Middle frontal gyrus (tissue), 1 donor: ENCODE measurements around the gene PTBP1.
"Not testable (repeated sequence)": the region's sequence is repeated elsewhere in the genome, so short reads cannot be mapped to it uniquely, and the experiment has no call there.

Source experiments
- DNase-seq: peaks from one replicate; pipeline ENCODE4 v3.0.0-alpha.2; 2015; ENCODE audit warnings: low spot score; ENCODE audit errors: extremely low spot score

PTBP1 gene

DNA sequence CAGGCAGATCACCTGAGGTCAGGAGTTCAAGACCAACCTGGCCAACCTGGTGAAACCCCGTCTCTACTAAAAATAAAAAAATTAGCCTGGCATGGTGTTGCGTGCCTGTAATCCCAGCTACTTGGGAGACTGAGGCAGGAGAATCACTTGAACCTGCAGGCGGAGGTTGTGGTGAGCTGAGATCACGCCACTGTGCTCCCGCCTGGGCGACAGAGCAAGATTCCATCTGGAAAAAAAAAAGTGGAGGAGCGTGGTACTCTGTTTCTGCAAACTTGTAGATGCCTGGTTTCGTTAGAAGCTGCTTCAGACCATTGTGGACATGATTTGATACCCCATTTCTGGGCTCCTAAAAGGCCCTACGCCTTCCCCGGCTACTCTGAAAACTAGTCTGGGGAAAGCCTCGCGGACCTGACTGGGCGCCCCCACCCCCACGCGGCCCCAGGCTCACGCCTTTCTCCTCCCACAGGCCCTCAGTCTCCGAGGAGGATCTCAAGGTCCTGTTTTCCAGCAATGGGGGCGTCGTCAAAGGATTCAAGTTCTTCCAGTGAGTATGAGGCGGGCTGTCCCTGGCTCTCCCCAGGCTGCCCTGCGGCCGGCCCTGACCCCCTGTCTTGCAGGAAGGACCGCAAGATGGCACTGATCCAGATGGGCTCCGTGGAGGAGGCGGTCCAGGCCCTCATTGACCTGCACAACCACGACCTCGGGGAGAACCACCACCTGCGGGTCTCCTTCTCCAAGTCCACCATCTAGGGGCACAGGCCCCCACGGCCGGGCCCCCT, 13.0 kb downstream of the PTBP1 start:
- no peak for DNase-seq

DNA sequence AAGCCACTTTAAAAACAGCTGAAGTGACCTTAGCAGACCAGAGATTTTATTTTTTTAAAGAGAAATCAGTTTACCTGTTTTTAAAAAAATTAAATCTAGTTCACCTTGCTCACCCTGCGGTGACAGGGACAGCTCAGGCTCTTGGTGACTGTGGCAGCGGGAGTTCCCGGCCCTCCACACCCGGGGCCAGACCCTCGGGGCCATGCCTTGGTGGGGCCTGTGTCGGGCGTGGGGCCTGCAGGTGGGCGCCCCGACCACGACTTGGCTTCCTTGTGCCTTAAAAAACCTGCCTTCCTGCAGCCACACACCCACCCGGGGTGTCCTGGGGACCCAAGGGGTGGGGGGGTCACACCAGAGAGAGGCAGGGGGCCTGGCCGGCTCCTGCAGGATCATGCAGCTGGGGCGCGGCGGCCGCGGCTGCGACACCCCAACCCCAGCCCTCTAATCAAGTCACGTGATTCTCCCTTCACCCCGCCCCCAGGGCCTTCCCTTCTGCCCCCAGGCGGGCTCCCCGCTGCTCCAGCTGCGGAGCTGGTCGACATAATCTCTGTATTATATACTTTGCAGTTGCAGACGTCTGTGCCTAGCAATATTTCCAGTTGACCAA, 13.7 kb downstream of the PTBP1 start:
- no peak for DNase-seq

DNA sequence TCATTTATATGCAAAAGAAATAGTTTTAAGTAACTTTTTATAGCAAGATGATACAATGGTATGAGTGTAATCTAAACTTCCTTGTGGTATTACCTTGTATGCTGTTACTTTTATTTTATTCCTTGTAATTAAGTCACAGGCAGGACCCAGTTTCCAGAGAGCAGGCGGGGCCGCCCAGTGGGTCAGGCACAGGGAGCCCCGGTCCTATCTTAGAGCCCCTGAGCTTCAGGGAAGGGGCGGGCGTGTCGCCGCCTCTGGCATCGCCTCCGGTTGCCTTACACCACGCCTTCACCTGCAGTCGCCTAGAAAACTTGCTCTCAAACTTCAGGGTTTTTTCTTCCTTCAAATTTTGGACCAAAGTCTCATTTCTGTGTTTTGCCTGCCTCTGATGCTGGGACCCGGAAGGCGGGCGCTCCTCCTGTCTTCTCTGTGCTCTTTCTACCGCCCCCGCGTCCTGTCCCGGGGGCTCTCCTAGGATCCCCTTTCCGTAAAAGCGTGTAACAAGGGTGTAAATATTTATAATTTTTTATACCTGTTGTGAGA, 14.3 kb downstream of the PTBP1 start:
- no peak for DNase-seq

DNA sequence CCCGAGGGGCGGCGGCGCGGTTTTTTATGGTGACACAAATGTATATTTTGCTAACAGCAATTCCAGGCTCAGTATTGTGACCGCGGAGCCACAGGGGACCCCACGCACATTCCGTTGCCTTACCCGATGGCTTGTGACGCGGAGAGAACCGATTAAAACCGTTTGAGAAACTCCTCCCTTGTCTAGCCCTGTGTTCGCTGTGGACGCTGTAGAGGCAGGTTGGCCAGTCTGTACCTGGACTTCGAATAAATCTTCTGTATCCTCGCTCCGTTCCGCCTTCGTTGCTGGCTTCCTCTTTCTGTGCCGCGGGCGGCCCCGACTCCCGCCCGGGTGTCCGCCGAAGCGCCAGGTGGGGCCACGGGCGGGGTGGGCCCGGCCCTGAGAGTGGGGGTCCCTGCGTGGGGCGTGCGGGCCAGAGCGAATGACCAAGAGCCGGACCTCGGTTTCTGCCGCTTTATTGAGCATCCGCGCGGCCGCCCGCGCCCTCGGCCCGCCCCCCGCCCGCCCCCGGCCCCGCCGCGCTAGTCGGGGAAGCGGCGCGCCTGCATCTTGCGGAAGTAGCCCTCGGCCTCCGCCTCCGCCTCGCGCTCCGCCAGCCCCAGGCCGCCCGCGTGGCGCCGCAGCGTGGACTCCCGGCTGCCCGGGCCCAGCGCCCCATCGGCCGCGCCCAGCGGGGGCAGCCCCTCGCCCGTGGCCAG, 14.9 kb downstream of the PTBP1 start:
- DNase-seq: no peak

DNA sequence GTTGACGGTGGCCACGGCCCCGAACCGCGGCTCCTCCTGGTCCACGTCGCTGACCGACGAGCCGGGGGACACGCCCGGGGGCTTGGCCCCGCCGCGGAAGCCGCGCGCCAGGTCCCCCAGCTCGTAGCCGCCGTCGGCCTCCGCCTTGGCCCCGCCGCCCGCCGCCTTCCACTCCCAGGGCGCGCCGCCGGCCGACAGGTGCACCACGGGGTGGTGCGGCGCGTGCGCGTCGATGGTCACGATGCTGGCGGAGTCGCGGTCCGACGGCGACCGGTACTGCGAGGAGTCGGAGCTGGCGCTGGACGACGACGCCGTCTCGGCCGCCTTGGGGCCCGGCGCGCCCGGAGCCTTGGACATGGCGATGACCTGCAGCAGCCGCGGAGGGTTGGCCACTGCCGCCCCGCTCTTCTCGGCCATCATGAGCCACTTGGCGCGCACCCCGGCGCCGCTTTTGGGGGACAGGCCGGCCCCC, 15.5 kb downstream of the PTBP1 start:
- DNase-seq: no peak

DNA sequence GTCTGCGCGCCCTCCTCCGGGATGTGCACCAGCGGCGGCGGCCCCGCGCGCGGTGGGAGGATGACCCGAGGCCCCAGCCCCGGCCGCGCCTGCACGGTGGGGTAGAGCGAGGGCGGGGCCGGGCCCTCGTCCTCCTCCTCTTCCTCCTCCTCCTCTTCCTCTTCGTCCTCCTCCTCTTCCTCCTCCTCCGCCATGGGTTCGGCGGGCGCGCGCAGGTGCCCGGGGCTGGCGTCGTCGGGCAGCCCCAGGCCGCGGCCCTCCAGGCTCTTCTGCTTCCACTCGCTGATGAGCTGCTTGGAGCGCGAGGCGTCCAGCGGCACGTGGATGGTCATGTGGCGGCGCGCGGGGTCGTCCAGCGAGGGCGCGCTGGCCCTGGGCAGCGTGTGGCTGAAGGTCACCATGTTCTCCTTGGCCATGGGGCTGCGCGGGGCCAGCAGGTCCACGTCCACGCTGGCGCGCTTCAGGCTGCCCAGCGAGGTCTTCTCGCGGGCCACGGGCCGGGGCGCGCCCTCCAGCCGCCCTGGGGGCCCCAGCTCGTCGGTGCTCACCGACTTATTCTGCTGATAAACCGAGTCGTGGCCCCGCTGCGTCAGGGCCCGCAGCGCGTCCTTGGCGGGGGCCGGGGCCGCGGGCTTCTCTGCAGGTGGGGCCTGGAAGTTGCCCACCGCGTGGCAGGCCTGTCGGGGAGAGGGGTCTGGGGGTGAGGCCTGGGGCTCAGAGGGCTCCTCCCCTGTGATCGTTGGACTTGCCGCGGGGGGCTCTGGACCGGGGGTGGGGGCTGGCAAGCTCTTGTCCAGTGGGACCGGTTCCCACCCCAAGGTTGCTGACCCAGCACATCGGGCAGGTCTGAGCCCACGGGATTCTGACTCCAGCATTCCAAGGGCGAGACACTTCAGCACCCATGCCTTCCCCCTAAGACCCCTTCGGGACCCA, 16.2 kb downstream of the PTBP1 start:
- DNase-seq: no peak

DNA sequence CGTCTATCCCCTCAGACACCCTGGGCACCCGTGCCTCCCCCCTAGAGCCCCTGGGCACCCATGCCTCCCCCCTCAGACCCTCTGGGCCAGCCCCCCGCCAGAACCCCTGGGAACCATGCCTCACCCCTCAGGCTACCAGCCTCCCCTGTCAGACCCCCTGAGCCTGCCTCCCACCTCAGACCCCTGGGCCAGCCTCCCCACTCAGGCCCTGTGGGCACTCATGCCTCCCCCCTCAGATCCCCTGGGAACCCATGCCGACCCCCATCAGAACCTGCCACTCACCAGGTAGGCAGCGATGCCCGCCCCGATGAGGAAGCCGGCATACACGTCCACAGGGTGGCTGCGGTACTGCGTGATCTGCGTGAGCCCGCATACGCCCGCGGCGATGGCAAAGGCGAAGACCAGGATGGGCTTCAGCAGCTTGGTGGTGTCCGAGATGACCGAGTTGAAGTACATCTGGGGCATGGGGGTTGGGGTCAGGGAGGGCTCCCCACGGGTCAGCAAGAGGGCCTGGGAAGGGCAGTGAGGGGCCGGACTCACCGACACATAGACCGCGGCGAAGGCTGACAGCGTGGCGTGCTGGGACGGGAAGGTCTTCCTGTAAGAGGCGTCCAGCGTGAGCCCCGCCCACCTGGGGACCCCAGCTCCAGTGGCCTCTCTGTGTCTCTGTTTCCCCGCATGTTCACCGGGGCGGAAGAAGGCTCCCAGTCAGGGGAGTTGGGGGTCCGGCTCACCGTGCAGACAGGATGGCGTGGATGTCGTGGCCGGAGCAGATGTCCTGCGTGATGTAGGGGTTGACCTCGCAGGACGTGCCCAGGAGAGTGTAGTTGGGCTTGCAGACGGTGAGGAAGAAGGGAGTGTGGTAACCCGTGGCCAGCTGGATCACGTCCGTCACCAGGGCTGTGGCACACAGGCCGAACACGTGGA, 17.2 kb downstream of the PTBP1 start:
- DNase-seq: no peak

DNA sequence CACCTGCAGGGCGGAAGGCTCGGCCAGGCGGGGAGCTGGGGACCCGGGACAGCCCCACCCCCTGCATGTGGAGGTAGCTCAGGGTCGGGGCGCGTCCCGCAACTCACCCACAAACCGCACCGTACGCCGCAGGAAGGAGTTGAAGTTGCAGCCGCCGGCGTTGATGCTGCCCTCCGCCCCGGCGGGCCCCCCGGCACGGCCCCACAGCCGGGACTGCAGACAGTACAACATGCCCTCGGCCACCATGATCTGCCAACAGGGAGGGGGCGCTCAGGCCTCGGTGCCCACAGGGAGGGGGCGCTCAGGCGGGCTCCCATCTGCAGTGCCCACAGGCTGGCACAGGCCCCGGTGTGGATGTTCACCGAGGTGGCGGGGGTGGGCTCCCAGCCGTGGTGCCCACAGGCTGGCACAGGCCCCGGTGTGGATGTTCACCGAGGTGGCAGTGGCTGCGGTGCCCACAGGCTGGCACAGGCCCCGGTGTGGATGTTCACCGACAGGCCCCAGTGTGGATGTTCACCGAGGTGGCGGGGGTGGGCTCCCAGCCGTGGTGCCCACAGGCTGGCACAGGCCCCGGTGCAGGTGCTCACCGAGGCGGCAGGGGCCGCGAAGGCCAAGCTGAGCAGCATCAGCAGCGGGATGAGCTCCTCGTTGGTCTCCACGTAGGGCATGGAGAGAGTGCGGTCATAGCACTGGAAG, 18.0 kb downstream of the PTBP1 start:
- no peak for DNase-seq

DNA sequence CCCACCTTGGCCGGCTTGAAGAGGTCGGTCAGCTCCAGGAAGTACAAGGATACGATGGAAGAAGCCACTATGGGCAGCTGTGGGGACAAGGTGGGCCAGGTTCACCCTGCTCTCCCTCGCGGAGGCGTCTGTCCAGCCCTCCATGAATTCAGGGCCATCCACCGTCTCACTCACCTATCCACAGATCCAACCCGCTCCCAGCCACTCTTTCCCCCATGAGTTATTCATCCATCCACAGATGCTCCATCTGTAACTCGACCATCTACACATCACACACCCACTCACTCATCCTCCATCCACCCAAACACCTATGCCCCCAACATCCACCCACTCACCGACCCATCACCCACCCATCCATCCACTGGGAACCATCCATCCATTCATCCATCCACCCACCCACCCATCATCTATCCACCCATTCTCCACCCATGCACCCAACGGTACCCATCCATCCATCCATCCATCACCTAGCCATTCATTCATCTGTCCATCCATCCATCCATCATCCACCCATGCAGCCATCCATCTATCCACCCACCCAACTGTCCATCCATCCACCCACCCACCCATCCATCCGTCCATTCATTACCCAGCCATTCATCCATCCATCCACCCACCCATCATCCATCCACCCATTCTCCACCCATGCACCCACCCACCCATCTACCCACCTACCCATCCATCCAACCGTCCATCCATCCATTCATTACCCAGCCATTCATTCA, 18.7 kb downstream of the PTBP1 start:
- DNase-seq: no peak

DNA sequence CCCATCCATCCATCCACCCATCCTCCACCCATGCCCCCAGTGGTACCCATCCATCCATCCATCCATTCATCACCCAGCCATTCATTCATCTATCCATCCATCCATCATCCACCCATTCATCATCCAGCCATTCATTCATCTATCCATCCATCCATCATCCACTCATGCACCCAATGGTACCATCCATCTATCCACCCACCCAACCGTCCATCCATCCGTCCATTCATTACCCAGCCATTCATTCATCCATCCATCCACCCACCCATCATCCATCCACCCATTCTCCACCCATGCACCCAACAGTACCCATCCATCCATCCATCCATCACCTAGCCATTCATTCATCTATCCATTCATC, 19.2 kb downstream of the PTBP1 start:
- DNase-seq: no peak

DNA sequence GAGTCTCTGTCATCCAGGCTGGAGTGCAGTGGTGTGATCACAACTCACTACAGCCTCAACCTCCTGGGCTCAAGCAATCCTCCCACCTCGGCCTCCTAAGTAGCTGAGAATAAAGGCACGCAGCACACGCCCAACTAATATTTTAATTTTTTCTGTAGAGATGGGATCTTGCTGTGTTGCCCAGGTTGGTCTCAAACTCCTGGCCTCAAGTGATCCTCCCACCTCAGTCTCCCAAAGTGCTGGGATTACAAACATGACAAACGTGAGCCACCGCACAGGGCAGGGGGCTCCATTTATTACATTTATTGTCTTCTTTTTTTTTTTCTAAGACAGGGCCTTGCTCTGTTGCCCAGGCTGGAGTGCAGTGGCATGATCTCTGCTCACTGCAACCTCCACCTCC, 23.0 kb downstream of the PTBP1 start:
- DNase-seq: not testable (repeated sequence)

DNA sequence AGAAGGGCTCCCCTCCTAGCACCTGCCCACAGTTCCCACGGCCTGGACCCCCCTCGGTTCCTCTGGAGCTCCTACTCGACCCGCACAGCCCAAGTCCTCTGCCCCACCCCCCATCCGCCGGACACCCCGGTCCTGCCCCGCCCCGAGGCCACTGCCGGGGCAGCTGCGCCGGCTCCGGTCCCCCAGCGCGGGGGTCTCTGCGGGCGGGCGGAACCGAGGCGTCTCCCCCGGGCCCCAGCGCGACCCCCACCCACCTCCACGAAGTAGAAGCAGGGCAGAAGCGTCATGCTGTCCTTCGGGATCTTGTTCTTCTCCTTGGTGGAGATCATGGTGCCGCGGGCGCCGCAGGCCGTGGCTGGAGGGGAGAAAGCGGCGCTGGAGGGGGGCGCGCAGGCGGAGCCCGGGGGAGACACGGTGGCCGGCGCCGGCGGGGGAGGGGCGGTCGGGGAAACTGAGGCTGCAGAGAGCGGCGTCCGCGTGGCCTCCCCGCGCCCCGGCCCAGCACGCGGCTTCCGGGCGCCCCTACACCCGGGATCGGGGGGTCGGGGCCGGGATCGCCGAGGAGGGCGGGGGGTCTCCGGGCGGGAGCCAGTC, 24.1 kb downstream of the PTBP1 start:
- DNase-seq: no peak

DNA sequence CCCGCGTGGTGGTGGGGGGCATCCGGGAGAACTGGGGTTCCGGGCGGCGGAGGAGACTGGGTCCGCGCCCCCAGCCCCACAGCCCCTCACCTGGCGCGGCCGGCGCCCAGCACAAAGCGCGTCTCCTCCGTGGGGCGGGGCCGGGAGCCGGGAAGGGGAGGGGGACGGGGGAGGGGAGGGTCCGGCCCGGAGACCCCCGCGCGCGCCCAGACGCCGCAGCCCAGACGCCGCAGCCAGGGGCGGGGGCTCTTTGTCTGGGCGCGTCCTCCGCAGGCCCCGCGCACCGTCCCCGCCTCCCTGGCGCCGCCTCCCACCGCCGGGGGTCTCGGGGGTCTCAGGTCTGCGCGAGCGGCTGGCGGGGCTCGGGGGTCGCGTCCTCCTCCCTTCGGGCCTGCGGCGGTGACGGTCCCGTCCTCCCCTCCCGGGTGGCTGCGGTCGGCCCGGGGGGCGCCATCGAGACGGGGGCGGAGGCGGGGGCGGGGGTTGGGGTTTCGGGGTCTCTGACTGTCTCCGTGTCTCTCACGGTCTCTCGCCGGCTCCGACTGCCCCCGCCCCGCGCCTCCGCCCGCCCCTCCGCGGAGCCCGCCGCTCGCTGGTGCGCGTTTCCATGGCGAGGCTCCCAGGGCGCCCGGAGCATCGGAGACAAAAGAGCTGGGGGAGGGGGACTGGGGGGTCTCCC, 24.7 kb downstream of the PTBP1 start, which contains the start of gene PLPPR3:
TSS of gene PLPPR3 (minus strand) at position 131 of the 679 bp plus-strand sequence. CDS start 396 bp downstream, outside the sequence.
- no peak for DNase-seq

DNA sequence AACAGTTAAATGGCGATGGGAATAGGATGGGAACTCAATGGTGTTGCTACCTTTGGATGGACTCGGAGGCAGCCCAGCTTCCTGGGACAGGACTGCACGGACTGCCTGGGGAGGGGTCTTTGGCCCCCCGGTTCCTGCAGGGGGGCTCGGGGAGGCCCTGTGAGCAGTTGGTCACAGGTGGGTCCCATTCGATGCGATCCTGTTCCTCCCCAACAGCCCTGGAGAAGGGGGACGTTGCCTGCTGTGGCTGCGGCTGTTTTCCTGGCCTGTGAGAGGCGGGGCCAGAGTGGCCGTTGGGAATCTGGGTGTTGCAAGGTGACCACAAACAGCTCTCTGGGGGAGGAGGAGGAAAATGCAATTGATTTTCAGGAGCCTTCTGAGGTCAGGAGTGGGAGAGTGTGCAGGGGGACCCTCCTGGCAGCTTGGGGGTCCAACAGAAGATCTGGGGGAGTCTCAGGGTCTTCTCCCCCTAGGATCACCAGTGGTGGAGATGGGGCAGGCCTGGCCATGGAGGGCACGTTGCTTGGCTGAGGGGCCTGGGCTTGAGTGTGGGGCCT, 26.4 kb downstream of the PTBP1 start:
- no peak for DNase-seq

DNA sequence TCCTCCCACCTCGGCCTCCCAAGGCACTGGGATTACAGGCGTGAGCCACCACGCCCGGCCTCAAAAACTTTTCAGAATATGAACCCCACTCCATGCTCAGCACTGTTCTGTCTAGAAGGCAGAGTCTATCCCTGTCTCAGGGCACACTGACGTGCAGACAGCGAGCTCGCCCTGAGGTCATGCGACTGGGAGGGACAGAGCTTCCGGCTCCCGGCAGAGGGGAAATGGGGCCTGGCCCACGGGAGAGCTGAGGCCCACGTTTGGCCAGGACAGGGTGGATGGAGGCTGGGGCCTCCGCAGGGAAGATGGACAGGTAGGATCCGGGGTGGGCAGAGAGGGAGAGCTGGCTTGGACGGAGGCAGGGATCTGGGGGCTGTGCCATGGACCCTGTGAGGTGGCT, 27.6 kb downstream of the PTBP1 start:
- DNase-seq: no peak

DNA sequence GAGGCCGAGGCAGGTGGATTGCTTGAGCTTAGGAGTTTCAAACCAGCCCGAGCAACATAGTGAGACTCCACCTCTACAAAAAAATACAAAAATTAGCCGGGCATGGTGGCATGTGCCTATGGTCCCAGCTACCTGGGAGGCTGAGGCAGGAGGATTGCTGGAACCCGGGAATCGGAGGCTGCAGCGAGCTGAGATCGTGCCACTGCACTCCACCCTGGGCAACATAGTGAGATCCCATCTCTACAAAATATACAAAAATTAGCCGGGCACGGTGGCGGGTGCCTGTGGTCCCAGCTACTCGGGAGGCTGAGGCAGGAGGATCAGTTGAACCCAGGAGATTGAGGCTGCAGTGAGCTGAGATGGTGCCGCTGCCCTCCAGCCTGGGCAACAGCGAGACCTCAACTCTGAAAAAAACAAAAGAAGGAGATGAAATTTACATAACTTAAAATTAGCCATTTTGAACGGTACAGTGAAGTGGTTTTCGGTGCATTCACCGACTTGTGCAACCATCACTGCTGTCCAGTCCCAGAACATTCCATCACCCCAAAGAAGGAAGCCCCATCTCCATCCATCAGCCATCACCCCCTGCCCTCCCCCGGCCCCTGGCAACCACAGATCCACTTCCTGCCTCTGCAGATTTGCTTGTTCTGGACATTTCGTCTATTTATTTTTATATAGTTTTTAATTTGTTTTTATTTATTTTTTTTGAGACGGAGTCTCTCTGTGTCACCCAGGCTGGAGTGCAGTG, 28.8 kb downstream of the PTBP1 start:
- DNase-seq: no peak

DNA sequence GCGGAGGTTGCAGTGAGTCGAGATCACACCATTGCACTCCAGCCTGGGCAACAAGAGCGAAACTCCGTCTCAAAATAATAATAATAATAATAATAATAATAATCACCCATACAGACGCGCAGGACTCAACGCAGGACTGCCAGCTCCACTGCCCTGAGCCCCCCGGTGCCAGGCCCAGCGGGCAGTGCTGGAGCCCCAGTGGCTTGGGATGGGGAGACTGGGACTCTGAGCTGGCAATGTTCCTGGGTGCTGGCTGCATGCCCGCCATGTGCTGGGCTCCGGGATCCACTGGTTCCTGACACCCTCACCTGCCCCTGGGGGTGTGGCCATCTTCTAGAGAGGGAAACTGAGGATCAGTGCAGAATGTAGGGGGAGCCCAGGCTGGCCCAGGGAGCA, 30.1 kb downstream of the PTBP1 start:
- DNase-seq: no peak
